NOMO-1 treated with dmso at 0.1 percent for 144 hours (cell line): ENCODE results near the gene OR10H1.
"Not testable (repeated sequence)": the region's sequence is repeated elsewhere in the genome, so short reads cannot be mapped to it uniquely, and the experiment has no call there.

Experiments used
- DNase-seq: peaks from one replicate; lab custom pipeline; 2025; ENCODE audit not compliant: unreplicated experiment; lab: John Stamatoyannopoulos, UW

The OR10H1 gene

DNA sequence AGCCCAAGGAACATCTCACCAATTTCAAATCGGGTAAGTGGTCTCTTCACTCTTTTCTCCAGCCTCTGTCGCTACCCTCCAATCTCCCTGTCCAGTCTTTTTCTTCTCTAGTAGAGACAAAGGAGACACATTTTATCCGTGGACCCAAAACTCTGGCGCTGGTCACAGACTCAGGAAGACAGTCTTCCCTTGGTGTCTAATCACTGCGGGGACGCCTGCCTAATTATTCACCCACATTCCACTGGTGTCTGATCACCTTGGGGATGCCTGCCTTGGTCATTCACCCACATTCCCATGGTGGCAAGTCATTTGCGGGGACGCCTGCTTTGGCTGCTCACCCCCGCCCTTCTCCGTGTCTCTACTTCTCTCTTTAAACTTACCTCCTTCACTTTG is 13.8 kb upstream of the OR10H1 start:
- DNase-seq, result no peak

DNA sequence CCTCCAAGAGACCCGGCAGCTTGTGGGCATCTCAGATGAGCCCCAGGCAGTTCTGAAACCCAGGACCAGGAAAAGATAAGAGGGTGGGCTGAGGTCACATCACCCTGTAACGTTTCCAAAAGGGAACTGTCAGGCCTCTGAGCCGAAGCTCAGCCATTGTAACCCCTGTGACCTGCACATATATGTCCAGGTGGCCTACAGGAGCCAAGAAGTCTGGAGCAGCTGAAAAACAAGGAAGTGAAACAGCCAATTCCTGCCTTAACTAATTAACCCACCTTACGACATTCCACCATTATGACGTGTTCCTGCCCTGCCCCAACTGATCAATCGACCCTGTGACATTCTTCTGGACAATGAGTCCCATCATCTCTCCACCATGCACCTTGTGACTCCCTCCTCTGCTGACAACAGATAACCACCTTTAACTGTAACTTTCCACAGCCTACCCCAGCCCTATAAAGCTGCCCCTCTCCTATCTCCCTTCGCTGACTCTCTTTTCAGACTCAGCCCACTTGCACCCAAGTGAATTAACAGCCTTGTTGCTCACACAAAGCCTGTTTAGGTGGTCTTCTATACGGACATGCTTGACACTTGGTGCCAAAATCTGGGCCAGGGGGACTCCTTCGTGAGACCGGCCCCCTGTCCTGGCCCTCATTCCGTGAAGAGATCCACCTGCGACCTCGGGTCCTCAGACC is 13.3 kb upstream of the OR10H1 start:
- DNase-seq, result not testable (repeated sequence)

- DNase-seq, result no peak
Measured at GRCh38 chr19:15828121-15828610, 12.7 kb upstream of the OR10H1 start.

DNA sequence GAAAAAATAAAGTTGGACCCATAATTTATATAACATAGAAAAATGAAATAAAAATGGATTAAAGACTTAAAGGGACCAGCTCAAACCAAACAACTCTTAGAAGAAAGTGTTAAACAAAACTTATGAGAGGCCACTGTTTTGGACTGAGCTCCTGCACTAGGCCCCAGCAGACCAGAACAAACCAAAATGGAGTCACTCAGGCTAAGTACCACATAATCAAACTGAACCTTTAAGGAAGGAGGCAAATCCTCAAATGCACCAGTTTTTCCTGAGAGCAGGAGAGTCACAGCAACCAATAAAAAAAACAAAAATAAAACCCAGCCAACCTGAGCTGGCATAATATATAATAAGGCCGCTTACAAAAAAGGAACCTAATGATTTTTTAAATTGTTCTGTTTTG is 10.3 kb upstream of the OR10H1 start:
- DNase-seq, result no peak

GRCh38 chr19:15820646-15821045 is 5.2 kb upstream of the OR10H1 start:
- no peak for DNase-seq

DNA sequence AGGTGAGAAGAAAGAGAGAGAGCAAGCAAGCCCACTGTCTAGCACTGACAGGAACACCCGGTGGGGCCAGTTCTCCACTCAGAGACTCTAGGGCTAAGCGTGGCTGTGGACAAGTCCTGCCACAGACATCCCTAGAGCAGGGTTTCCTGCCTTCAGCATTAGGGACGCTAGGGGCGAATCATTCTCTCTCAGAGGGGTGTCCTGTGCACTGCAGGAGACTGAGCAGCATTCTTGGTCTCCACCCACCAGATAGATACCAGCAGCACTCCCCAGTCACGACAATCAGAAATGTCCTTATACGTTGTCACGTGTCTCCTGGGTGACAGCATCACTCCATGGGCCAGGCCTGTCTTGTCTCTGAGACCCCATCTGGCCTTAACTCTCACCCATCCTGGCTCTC is 1.5 kb downstream of the OR10H1 start:
- no peak for DNase-seq

- peak; percentile 35 for DNase-seq
Measured at GRCh38 chr19:15812060-15812722, 3.3 kb downstream of the OR10H1 start.

DNA sequence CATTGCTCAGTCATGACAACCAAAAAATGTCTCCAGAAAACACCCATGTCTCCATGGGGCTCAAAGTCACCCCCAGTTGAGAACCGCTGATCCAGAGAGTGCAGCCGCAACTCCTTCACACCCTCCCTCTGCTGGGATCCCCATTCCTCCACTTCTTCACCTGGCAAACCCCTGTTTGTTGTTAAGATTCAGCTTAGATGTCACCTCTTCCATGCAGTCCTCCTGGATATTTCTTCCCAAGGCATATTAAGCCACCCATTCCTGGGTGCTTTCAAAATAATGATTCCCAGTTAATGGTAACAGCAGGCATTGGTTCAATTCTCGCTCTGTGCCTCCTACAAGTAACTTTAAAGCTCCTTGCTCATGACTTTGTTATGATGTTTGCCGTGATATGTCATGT is 4.0 kb downstream of the OR10H1 start:
- DNase-seq, result no peak

- no peak for DNase-seq
Measured at GRCh38 chr19:15810335-15810734, 5.1 kb downstream of the OR10H1 start.

GRCh38 chr19:15794279-15794678 is 21.2 kb downstream of the OR10H1 start:
- DNase-seq, result not testable (repeated sequence)

DNA sequence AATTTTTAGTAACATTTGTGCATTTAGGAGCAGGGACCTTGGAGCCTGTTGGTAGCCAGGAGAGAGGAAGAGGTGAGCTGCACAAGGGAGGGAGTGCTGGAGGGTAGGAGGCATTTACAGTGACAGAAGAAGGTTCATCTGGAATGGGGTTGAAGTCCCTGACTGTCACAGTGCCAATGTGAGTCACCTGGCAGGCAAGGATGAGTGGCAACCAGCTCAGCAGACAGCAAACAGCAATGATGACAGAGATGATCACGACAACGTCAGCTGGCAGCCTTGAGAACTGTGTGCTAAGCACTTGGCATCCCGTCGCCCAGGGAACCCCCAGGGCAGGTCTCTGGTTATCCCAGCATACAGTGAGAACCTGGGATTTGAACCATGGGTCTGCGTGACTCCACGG is 25.4 kb downstream of the OR10H1 start:
- no peak for DNase-seq

GRCh38 chr19:15788594-15789270 is 26.7 kb downstream of the OR10H1 start:
- no peak for DNase-seq

- DNase-seq, result no peak
Measured at GRCh38 chr19:15787611-15788155, 27.8 kb downstream of the OR10H1 start, which contains the start of gene OR10H5. Gene OR10H5 (plus strand): TSS chr19:15787661. CDS start chr19:15794049, 6,388 bp downstream.

DNA sequence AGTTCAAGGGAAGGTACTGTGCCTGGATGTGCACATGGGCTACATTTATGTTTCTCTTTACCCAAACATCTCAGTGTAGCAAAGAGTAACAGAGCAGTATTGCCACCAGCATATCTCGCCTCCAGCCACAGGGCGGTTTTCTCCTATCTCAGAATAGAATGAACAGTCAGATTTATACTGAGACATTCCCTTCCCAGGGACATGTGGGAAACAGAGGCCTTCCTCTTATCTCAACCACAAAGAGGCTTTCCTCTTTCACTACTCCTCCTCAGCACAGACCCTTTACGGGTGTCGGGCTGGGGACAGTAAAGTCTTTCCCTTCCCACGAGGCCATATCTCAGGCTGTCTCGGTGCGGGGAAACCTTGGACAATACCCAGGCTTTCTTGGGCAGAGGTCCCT is 32.6 kb downstream of the OR10H1 start:
- DNase-seq, result not testable (repeated sequence)

DNA sequence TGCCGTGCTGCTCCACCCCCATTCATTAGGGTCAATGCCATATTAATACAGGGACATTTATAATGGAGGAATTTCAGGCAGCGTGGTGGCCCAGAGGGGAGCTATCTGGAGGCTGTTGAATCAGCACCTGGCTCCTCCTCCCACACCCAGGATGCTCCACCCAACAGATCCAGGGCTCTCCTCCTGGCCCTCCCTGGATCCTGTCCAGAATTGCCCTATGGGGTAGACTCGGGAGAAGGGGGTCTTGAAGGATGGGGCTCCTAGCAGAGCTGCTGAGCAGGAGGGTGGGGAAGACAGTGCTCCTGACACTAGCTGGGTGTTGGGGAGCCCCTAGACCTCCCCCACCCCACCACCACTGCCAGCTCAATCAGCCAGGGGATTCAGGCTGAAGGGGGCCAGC is 33.3 kb downstream of the OR10H1 start:
- no peak for DNase-seq

- DNase-seq, result no peak
Measured at GRCh38 chr19:15781661-15782060, 33.8 kb downstream of the OR10H1 start.

GRCh38 chr19:15780610-15781418 is 34.6 kb downstream of the OR10H1 start:
- no peak for DNase-seq

DNA sequence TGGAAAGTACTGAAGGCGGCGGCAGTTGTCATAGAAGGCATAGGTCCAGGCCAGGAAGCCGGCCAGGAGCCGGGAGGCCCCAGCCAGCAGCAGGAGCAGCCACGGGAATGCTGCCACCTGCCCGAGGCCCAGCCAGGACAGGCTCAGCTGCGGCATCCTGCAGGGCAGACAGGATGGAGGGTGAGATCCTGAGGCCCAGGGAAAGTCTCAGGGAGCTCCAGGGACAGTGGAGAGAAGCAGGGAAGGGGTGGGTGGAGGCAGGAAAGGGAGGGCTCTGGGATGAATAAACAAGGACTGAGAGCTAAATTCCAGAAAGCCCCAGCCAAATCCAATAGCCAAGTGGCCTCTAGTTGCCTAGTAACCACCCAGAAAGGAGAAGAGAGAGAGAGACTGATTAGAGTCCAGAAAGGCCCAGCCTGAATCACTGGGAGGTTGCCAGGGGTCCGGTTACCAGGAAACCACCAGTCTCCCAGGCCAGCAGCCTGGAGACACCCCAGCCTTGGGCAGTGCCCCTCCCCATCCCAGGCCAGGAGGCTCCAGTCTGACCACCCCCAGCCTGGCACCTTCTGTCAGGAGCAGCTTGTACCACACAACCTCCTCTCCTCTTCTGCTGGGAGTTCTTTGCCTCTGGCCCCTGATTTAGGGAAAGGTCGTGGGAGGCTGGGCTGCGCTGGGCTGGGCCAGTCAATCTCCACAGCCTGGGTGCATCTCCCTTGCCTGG is 35.5 kb downstream of the OR10H1 start:
- DNase-seq, result no peak

GRCh38 chr19:15776991-15777970 is 38.2 kb downstream of the OR10H1 start:
- DNase-seq, result no peak
